CD4-positive, alpha-beta T cell treated with Interleukin-10 for 1 hour (primary cell): ENCODE measurements around the gene ZNF565.
A peak's percentile ranks its signal among the peaks of the same experiment; 100 is the strongest.
"Not testable (repeated sequence)": the region's sequence is repeated elsewhere in the genome, so short reads cannot be mapped to it uniquely, and the experiment has no call there.

Experiments
- DNase-seq: peaks from one replicate; pipeline ENCODE4 v3.0.0-alpha.2; 2020

ZNF565 gene

GRCh38 chr19:36214386-36215275 lies at the start of gene ZNF565, which contains the start of gene ZNF146:
TSS of gene ZNF565 (minus strand) at chr19:36214665. CDS start at chr19:36201985, 12,680 bp downstream.
TSS of gene ZNF146 (plus strand) at chr19:36215106. CDS start at chr19:36236441, 21,335 bp downstream.
- DNase-seq: peak; percentile 97

- no peak for DNase-seq
Measured at GRCh38 chr19:36259211-36259610, 44.7 kb upstream of the ZNF565 start.

GRCh38 chr19:36258028-36258875 lies 43.8 kb upstream of the ZNF565 start:
- DNase-seq: no peak

- no peak for DNase-seq
Measured at GRCh38 chr19:36257520-36257876, 43.0 kb upstream of the ZNF565 start.

- no peak for DNase-seq
Measured at GRCh38 chr19:36256853-36257519, 42.5 kb upstream of the ZNF565 start.

GRCh38 chr19:36256064-36256463 lies 41.6 kb upstream of the ZNF565 start:
- DNase-seq: no peak

GRCh38 chr19:36255316-36255715 lies 40.9 kb upstream of the ZNF565 start:
- DNase-seq: no peak

- DNase-seq: no peak
Measured at GRCh38 chr19:36254848-36255247, 40.4 kb upstream of the ZNF565 start.

GRCh38 chr19:36252047-36252446 lies 37.6 kb upstream of the ZNF565 start:
- no peak for DNase-seq

GRCh38 chr19:36246006-36246481 lies 31.6 kb upstream of the ZNF565 start:
- no peak for DNase-seq

- no peak for DNase-seq
Measured at GRCh38 chr19:36245210-36246005, 30.9 kb upstream of the ZNF565 start.

- no peak for DNase-seq
Measured at GRCh38 chr19:36244066-36244465, 29.6 kb upstream of the ZNF565 start.

- no peak for DNase-seq
Measured at GRCh38 chr19:36236946-36237310, 22.5 kb upstream of the ZNF565 start.

GRCh38 chr19:36236304-36236945 lies 22.0 kb upstream of the ZNF565 start:
- DNase-seq: no peak

GRCh38 chr19:36233626-36234025 lies 19.2 kb upstream of the ZNF565 start:
- not testable (repeated sequence) for DNase-seq

- no peak for DNase-seq
Measured at GRCh38 chr19:36225219-36225892, 10.9 kb upstream of the ZNF565 start.

- DNase-seq: no peak
Measured at GRCh38 chr19:36222503-36222902, 8.0 kb upstream of the ZNF565 start.

GRCh38 chr19:36221474-36221873 lies 7.0 kb upstream of the ZNF565 start:
- DNase-seq: no peak

GRCh38 chr19:36215276-36216123 lies 1.0 kb upstream of the ZNF565 start:
- DNase-seq: no peak

- no peak for DNase-seq
Measured at GRCh38 chr19:36212895-36213294, 1.6 kb downstream of the ZNF565 start.
